Kidney (tissue), 22 donors: ENCODE data around the gene SETD1B. TPM values are rescaled to one million over a fixed set of nuclear protein-coding genes. Genes with fewer than 3 reads are reported as not detected.
A peak's percentile ranks its signal among the peaks of the same experiment; 100 is the strongest.
"Not testable (repeated sequence)": the region's sequence is repeated elsewhere in the genome, so short reads cannot be mapped to it uniquely, and the experiment has no call there.

ENCODE experiments used
- DNase-seq, 5 donors: peaks; one replicate each; pipeline ENCODE4 v3.0.0-alpha.2; 2013 to 2020
- FAIRE-seq: peaks from 2 replicates; lab custom pipeline; 2012; peaks lifted over from hg19 to GRCh38; lab: Jason Lieb, UNC
- H3K27ac ChIP-seq, 2 donors: one replicate each; pipeline ENCODE4 v1.7.0; 2013; ENCODE audit warnings: low read depth in 2 of 2, low read length in 2 of 2, inconsistent platforms in 1 of 2
- H3K27me3 ChIP-seq: one replicate; pipeline ENCODE4 v1.7.1; 2013; ENCODE audit warnings: low read length, inconsistent platforms; ENCODE audit not compliant: control insufficient read depth, insufficient read depth
- H3K36me3 ChIP-seq, 3 donors: one replicate each; pipeline versions ENCODE4 v1.7.0 to v1.7.1; 2013; ENCODE audit warnings: low read length in 3 of 3, control low read depth in 1 of 3, inconsistent platforms in 1 of 3; ENCODE audit not compliant: insufficient read depth in 3 of 3, control insufficient read depth in 2 of 3
- H3K4me1 ChIP-seq, 3 donors: one replicate each; pipeline versions ENCODE4 v1.7.0 to v1.7.1; 2013; ENCODE audit warnings: low read length in 3 of 3, inconsistent platforms in 1 of 3, low read depth in 1 of 3; ENCODE audit not compliant: control insufficient read depth in 2 of 3, insufficient read depth in 2 of 3
- H3K4me3 ChIP-seq, 3 donors: one replicate each; pipeline versions ENCODE4 v1.7.0 to v1.8.1; 2013; ENCODE audit warnings: low read length in 3 of 3, control low read depth in 1 of 3, inconsistent platforms in 1 of 3
- H3K9ac ChIP-seq, 3 donors: one replicate each; pipeline versions ENCODE4 v1.7.0 to v1.7.1; 2013; ENCODE audit warnings: low read length in 3 of 3, control low read depth in 1 of 3, inconsistent platforms in 1 of 3
- H3K9me3 ChIP-seq, 3 donors: one replicate each; pipeline versions ENCODE4 v1.7.0 to v1.7.1; 2013; ENCODE audit warnings: low read length in 3 of 3, control low read depth in 1 of 3, inconsistent platforms in 1 of 3; ENCODE audit not compliant: control insufficient read depth in 2 of 3, insufficient read depth in 1 of 3
- intact Hi-C: fragments of 100-400 bp; cut with DNase I; formaldehyde crosslinking; loops from one replicate; pipeline ENCODE4 v1.11.1; 2022
- long read RNA-seq, 10 donors: library from polyadenylated mRNA in 1 of 10; unstranded in 1 of 10; transcript quantifications; one replicate each; pipeline ENCODE4 v2.0.0 and lab custom pipeline, GENCODE V29; 2021 to 2026
- polyA plus RNA-seq: library from polyadenylated mRNA; stranded (reverse); fragments of 350-450 nt; fragmentation: Illumina TruSeq; extraction: RNeasy Lipid Tissue Mini Kit (QIAGEN cat#74804); gene quantifications from one replicate; pipeline ENCODE4 v1.2.3, GENCODE V29; 2014; ENCODE audit warnings: low read depth, low replicate concordance; ENCODE audit not compliant: insufficient read depth
- total RNA-seq: library from RNA; stranded (reverse); fragmentation: NEBNext Ultra II Directional; extraction: Animal tissue kit (Norgen Biotek cat#: 25700); gene quantifications from one replicate; pipeline ENCODE4 v1.2.1, GENCODE V29; 2021
- TF ChIP-seq, protein P1 (sequence below): IDR thresholded peaks from 3 replicates; pipeline ENCODE4 v1.5.1; 2012; ENCODE audit warnings: mild to moderate bottlenecking, moderate library complexity, borderline replicate concordance; ENCODE audit not compliant: insufficient read depth; ENCODE audit errors: extremely low read depth
- donor health status: control.
- donor health status: control.
- donor health status: control.
- donor health status: control.
- donor health status: control.
- donor health status: DM: yes; HTN: yes; CAD: no.
- donor health status: Normal renal cell carcinoma (clear cell type).

Gene SETD1B
- 34.5 TPM for total RNA-seq
- polyA plus RNA-seq = 3.5 TPM
- long read RNA-seq, donor 1 = 0 reads
- long read RNA-seq, donor 2, partial matches to known transcripts = 5 of 5 reads
- long read RNA-seq, donor 2, other reads (novel, unspliced or antisense) = 0 of 5 reads
- long read RNA-seq, donor 3 = 0 reads
- long read RNA-seq, donor 4 = 0 reads
- long read RNA-seq, donor 5 = 0 reads
- long read RNA-seq, donor 6 = 0 reads
- long read RNA-seq, donor 7, partial matches to known transcripts = 1 of 11 reads
- long read RNA-seq, donor 7, other reads (novel, unspliced or antisense) = 10 of 11 reads
- long read RNA-seq, donor 8 = 0 reads
- long read RNA-seq, donor 9 = 0 reads
- long read RNA-seq, donor 10, partial matches to known transcripts = 11 of 11 reads
- long read RNA-seq, donor 10, other reads (novel, unspliced or antisense) = 0 of 11 reads

DNA sequence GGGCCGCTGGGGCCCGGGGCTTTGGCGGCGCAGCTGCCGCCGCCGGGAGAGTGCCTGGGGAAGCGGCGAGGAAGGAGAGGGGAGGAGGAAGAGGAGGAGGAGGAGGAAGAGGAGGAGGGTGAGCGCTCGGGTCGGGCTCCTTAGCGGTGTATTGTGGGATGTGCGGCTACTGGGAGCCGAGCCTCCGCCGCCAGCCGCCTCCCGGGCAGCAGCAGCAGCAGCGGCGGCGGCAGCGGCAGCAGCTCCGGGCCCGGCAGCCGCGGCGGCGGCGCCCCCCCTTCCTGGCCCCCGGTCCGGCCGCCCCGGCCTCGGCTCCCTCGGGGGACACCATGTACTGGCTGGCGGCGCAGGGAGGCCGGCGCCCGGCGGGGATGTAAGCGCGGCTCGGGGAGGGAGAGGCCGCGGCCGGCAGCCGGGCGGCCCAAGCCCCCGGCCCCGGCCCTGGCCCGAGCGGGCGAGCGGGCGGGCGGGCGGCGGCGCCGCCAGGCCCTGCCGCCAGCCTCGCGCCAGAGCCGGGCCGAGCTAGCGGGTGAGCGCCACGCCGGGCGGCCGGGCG lies at the start of gene SETD1B:
SETD1B (plus strand) TSS at position 149 of the 556 bp plus-strand sequence. CDS start 729 bp downstream, outside the sequence.
- TF ChIP-seq, protein P1, sequence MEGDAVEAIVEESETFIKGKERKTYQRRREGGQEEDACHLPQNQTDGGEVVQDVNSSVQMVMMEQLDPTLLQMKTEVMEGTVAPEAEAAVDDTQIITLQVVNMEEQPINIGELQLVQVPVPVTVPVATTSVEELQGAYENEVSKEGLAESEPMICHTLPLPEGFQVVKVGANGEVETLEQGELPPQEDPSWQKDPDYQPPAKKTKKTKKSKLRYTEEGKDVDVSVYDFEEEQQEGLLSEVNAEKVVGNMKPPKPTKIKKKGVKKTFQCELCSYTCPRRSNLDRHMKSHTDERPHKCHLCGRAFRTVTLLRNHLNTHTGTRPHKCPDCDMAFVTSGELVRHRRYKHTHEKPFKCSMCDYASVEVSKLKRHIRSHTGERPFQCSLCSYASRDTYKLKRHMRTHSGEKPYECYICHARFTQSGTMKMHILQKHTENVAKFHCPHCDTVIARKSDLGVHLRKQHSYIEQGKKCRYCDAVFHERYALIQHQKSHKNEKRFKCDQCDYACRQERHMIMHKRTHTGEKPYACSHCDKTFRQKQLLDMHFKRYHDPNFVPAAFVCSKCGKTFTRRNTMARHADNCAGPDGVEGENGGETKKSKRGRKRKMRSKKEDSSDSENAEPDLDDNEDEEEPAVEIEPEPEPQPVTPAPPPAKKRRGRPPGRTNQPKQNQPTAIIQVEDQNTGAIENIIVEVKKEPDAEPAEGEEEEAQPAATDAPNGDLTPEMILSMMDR = no peak
- no peaks in the 10 kb centered on the region for H3K9me3 ChIP-seq
- peak within 1 kb of the TSS; percentile 93 to 94 (median 94) for H3K4me3 ChIP-seq
- H3K27ac ChIP-seq = peak within 1 kb of the TSS; percentile 100
- H3K27me3 ChIP-seq = no peaks in the 10 kb centered on the region
- H3K9ac ChIP-seq = peak within 1 kb of the TSS; percentile 70 to 99 (median 72)
- intact Hi-C loops = no loop called here
- H3K4me1 ChIP-seq = peaks cover 0 to 18% (median 0%) of the 10 kb centered on the region in 3 donors
- DNase-seq (peak; percentile 56 to 92 (median 76)), FAIRE-seq (no peak)
- peaks cover 0 to 15% (median 0%) of the 10 kb centered on the region in 3 donors for H3K36me3 ChIP-seq

DNA sequence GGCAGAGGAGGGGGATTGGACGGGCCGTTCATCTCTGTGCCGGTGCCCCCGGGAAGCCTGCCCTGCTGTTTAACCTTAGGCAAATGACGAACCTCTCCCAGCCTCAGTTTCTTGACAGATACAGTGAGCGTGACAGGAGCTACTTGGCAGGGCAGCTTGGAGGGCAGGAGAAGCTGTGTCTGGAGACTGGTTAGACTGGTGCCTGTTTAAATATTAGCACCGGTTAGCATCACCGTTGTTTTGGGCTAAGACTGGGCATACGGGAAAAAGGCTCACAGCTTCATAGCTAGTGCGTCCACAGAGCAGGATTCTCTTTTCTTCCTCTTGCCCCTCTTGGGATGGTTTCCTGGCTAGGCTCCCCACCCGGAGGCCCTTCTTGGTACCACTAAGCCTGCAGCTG lies 49.0 kb upstream of the SETD1B start:
- peaks cover 0 to 5% (median 0%) of the 10 kb centered on the region in 3 donors for H3K36me3 ChIP-seq
- no peak overlapping the region for H3K9ac ChIP-seq
- H3K27me3 ChIP-seq = no peaks in the 10 kb centered on the region
- TF ChIP-seq, protein P1 = no peak
- H3K4me3 ChIP-seq = no peak overlapping the region
- no peak for FAIRE-seq
- intact Hi-C loops = no loop called here
- peak in 1 of 5 donors; percentile 12 for DNase-seq
- H3K9me3 ChIP-seq = no peaks in the 10 kb centered on the region
- H3K4me1 ChIP-seq = peaks cover 0 to 8% (median 0%) of the 10 kb centered on the region in 3 donors
- no peak overlapping the region for H3K27ac ChIP-seq

DNA sequence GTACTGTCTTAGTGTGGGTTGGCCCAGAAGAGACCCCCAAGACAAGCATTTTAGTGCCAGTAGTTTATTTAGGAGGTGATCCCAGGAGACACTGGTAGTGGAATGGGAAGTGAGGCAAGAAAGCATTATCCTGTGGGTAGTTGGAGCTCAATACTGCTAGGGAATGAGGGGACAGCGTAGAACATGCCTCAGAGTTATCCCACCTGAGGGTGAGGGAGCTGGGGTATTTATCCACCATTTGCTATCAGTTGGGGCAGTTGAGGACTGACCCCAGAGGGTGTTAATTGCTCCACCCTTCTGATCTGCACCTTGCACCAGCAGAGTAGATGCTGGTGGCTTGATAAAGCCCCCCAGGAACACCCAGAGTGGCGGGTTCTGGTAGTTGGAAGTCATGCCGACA lies 48.2 kb upstream of the SETD1B start:
- H3K9ac ChIP-seq = no peak overlapping the region
- peak in 1 of 5 donors; percentile 10 for DNase-seq
- FAIRE-seq = no peak
- no peaks in the 10 kb centered on the region for H3K9me3 ChIP-seq
- no peak overlapping the region for H3K27ac ChIP-seq
- intact Hi-C loops = no loop called here
- H3K36me3 ChIP-seq = peaks cover 0 to 5% (median 0%) of the 10 kb centered on the region in 3 donors
- no peak overlapping the region for H3K4me3 ChIP-seq
- TF ChIP-seq, protein P1 = no peak
- H3K27me3 ChIP-seq = no peaks in the 10 kb centered on the region
- H3K4me1 ChIP-seq = peaks cover 0 to 8% (median 0%) of the 10 kb centered on the region in 3 donors

DNA sequence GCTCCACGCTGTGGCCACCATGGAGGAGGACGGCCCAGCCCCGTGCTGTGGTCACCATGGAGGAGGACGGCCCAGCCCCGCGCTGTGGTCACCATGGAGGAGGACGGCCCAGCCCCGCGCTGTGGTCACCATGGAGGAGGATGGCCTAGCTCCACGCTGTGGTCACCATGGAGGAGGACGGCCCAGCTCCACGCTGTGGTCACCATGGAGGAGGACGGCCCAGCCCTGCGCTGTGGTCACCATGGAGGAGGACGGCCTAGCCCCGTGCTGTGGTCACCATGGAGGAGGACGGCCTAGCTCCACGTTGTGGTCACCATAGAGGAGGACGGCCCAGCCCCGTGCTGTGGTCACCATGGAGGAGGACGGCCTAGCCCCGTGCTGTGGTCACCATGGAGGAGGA lies 45.3 kb upstream of the SETD1B start:
- H3K9ac ChIP-seq, H3K4me3 ChIP-seq, FAIRE-seq, H3K36me3 ChIP-seq, H3K27me3 ChIP-seq, H3K9me3 ChIP-seq, intact Hi-C loops, H3K4me1 ChIP-seq, H3K27ac ChIP-seq: not testable (repeated sequence)
- peak in 1 of 5 donors; percentile 49 for DNase-seq
